Activated naive CD8-positive, alpha-beta T cell treated with anti-CD3 and anti-CD28 coated beads, Interleukin-2, amount 10 ng/mL, durations not matched to agents 7 days and 5 days (primary cell): ENCODE measurements around the gene GABARAPL2. TPM values are rescaled to one million over a fixed set of nuclear protein-coding genes. Genes with fewer than 3 reads are reported as not detected.

ENCODE experiments used
- ATAC-seq: fragments of 150-1000 bp; cut with Tn5 transposase; one replicate; pipeline ENCODE4 v1.10.0; 2021; ENCODE audit warnings: low read depth, moderate library complexity
- POLR2A ChIA-PET: fragments of 350-600 bp; sonication (Branson Sonifier 250); formaldehyde crosslinking; loops from one replicate; lab custom pipeline; 2021; ENCODE audit warnings: antibody characterized with exemption; lab: Charles Lee
- DNase-seq: peaks from one replicate; pipeline ENCODE4 v3.0.0; 2021
- H3K27ac Mint-ChIP-seq: one replicate; pipeline ENCODE4 v1.8.0; 2022; ENCODE audit warnings: mild to moderate bottlenecking, mixed read lengths
- H3K27me3 Mint-ChIP-seq: one replicate; pipeline ENCODE4 v1.8.0; 2022; ENCODE audit warnings: mild to moderate bottlenecking, moderate library complexity, mixed read lengths
- H3K36me3 Mint-ChIP-seq: one replicate; pipeline ENCODE4 v1.8.0; 2021; ENCODE audit warnings: mild to moderate bottlenecking, mixed read lengths
- H3K4me1 Mint-ChIP-seq: one replicate; pipeline ENCODE4 v1.8.0; 2021; ENCODE audit warnings: mixed read lengths
- H3K4me3 Mint-ChIP-seq: one replicate; pipeline ENCODE4 v1.8.0; 2022; ENCODE audit warnings: mild to moderate bottlenecking, moderate library complexity, mixed read lengths
- H3K9me3 Mint-ChIP-seq: one replicate; pipeline ENCODE4 v1.8.0; 2021; ENCODE audit warnings: mixed read lengths
- total RNA-seq, 2 experiments: library from RNA; stranded (reverse); gene quantifications; one replicate each; pipeline ENCODE4 v1.2.3, GENCODE V29; 2021

The GABARAPL2 gene
- 10 to 100 TPM; 71.6 to 72.9 TPM for total RNA-seq

GRCh38 chr16:75566040-75566757 lies at the start of gene GABARAPL2:
GABARAPL2 (plus strand) TSS chr16:75566379; CDS start chr16:75566487, 108 bp downstream.
- Mint-ChIP-seq H3K27ac (peak within 1 kb of the TSS; percentile 91), H3K36me3 (peaks cover 3% of the 10 kb centered on the region), H3K4me1 (peaks cover 18% of the 10 kb centered on the region), H3K9me3 (no peaks in the 10 kb centered on the region), H3K27me3 (peaks cover 19% of the 10 kb centered on the region), H3K4me3 (peak within 1 kb of the TSS; percentile 93)
- peak; percentile 76 for ATAC-seq
- POLR2A ChIA-PET: interaction anchor here (0.8 to 4.7 kb wide), 8 partner anchors 8 to 133 kb away, joined by 3 to 32 read pairs (median 6); partner anchors contain the start of genes ADAT1, CFDP1, KARS1 and TERF2IP
- DNase-seq: peak; percentile 98

- Mint-ChIP-seq H3K4me3 (no peak overlapping the region), H3K4me1 (peaks cover 8% of the 10 kb centered on the region), H3K27me3 (peaks cover 3% of the 10 kb centered on the region), H3K27ac (no peak overlapping the region), H3K9me3 (no peaks in the 10 kb centered on the region), H3K36me3 (no peaks in the 10 kb centered on the region)
- POLR2A ChIA-PET: interaction anchor here (1.2 kb wide), 1 partner anchor 37 kb away, joined by 4 read pairs; the partner anchor contains the start of gene TMEM231
- no peak for DNase-seq
- ATAC-seq: no peak
Observed at GRCh38 chr16:75519175-75519574, 47.0 kb upstream of the GABARAPL2 start.

- H3K27ac Mint-ChIP-seq: no peak overlapping the region
- no peaks in the 10 kb centered on the region for H3K36me3 Mint-ChIP-seq
- DNase-seq: no peak
- H3K4me3 Mint-ChIP-seq: no peak overlapping the region
- no peaks in the 10 kb centered on the region for H3K27me3 Mint-ChIP-seq
- no peaks in the 10 kb centered on the region for H3K9me3 Mint-ChIP-seq
- no peaks in the 10 kb centered on the region for H3K4me1 Mint-ChIP-seq
- no peak for ATAC-seq
- POLR2A ChIA-PET: no interaction called here
Observed at GRCh38 chr16:75526032-75526790, 40.0 kb upstream of the GABARAPL2 start.

GRCh38 chr16:75527825-75528299 lies 38.3 kb upstream of the GABARAPL2 start:
- Mint-ChIP-seq H3K9me3 (no peaks in the 10 kb centered on the region), H3K36me3 (no peaks in the 10 kb centered on the region), H3K27ac (no peak overlapping the region), H3K4me3 (no peak overlapping the region), H3K27me3 (no peaks in the 10 kb centered on the region), H3K4me1 (no peaks in the 10 kb centered on the region)
- POLR2A ChIA-PET: no interaction called here
- ATAC-seq (no peak), DNase-seq (no peak)

GRCh38 chr16:75529056-75529905 lies 36.9 kb upstream of the GABARAPL2 start:
- Mint-ChIP-seq H3K4me1 (no peaks in the 10 kb centered on the region), H3K36me3 (no peaks in the 10 kb centered on the region), H3K9me3 (no peaks in the 10 kb centered on the region), H3K4me3 (no peak overlapping the region), H3K27me3 (peaks cover 2% of the 10 kb centered on the region), H3K27ac (no peak overlapping the region)
- no peak for ATAC-seq
- no peak for DNase-seq
- POLR2A ChIA-PET: no interaction called here

GRCh38 chr16:75529959-75530358 lies 36.2 kb upstream of the GABARAPL2 start:
- POLR2A ChIA-PET: no interaction called here
- H3K27me3 Mint-ChIP-seq: peaks cover 2% of the 10 kb centered on the region
- no peak for ATAC-seq
- H3K36me3 Mint-ChIP-seq: no peaks in the 10 kb centered on the region
- H3K4me1 Mint-ChIP-seq: no peaks in the 10 kb centered on the region
- DNase-seq: no peak
- H3K27ac Mint-ChIP-seq: no peak overlapping the region
- no peaks in the 10 kb centered on the region for H3K9me3 Mint-ChIP-seq
- H3K4me3 Mint-ChIP-seq: no peak overlapping the region

GRCh38 chr16:75532142-75532765 lies 33.9 kb upstream of the GABARAPL2 start:
- Mint-ChIP-seq H3K27me3 (peaks cover 2% of the 10 kb centered on the region), H3K4me1 (no peaks in the 10 kb centered on the region), H3K9me3 (no peaks in the 10 kb centered on the region), H3K4me3 (no peak overlapping the region), H3K36me3 (no peaks in the 10 kb centered on the region), H3K27ac (no peak overlapping the region)
- no peak for DNase-seq
- no peak for ATAC-seq
- POLR2A ChIA-PET: no interaction called here

- Mint-ChIP-seq H3K4me3 (no peak overlapping the region), H3K4me1 (no peaks in the 10 kb centered on the region), H3K9me3 (no peaks in the 10 kb centered on the region), H3K27ac (no peak overlapping the region), H3K27me3 (peaks cover 2% of the 10 kb centered on the region), H3K36me3 (no peaks in the 10 kb centered on the region)
- no peak for DNase-seq
- no peak for ATAC-seq
- POLR2A ChIA-PET: no interaction called here
Observed at GRCh38 chr16:75532791-75533190, 33.4 kb upstream of the GABARAPL2 start.

- no peaks in the 10 kb centered on the region for H3K36me3 Mint-ChIP-seq
- ATAC-seq (no peak), DNase-seq (no peak)
- POLR2A ChIA-PET: interaction anchor here (0.5 kb wide), 1 partner anchor 11 kb away, joined by 4 read pairs; no protein-coding TSS in a partner anchor
- peaks cover 2% of the 10 kb centered on the region for H3K27me3 Mint-ChIP-seq
- H3K27ac Mint-ChIP-seq: no peak overlapping the region
- no peaks in the 10 kb centered on the region for H3K9me3 Mint-ChIP-seq
- H3K4me3 Mint-ChIP-seq: no peak overlapping the region
- H3K4me1 Mint-ChIP-seq: no peaks in the 10 kb centered on the region
Observed at GRCh38 chr16:75534560-75535205, 31.5 kb upstream of the GABARAPL2 start.

- no peaks in the 10 kb centered on the region for H3K4me1 Mint-ChIP-seq
- no peak for DNase-seq
- no peaks in the 10 kb centered on the region for H3K9me3 Mint-ChIP-seq
- no peak overlapping the region for H3K27ac Mint-ChIP-seq
- POLR2A ChIA-PET: interaction anchor here (0.5 kb wide), 1 partner anchor 11 kb away, joined by 4 read pairs; no protein-coding TSS in a partner anchor
- H3K36me3 Mint-ChIP-seq: no peaks in the 10 kb centered on the region
- ATAC-seq: no peak
- H3K27me3 Mint-ChIP-seq: peaks cover 2% of the 10 kb centered on the region
- no peak overlapping the region for H3K4me3 Mint-ChIP-seq
Observed at GRCh38 chr16:75535211-75535843, 30.9 kb upstream of the GABARAPL2 start.

GRCh38 chr16:75535901-75536300 lies 30.3 kb upstream of the GABARAPL2 start, which contains the start of gene CHST5:
CHST5 (minus strand) TSS chr16:75536108; CDS start chr16:75530384, 5,724 bp downstream.
- H3K27ac Mint-ChIP-seq: no peak within 1 kb of the TSS
- H3K4me3 Mint-ChIP-seq: no peak within 1 kb of the TSS
- H3K4me1 Mint-ChIP-seq: peaks cover 1% of the 10 kb centered on the region
- no peaks in the 10 kb centered on the region for H3K9me3 Mint-ChIP-seq
- POLR2A ChIA-PET: no interaction called here
- DNase-seq (no peak), ATAC-seq (no peak)
- H3K27me3 Mint-ChIP-seq: peaks cover 2% of the 10 kb centered on the region
- no peaks in the 10 kb centered on the region for H3K36me3 Mint-ChIP-seq

GRCh38 chr16:75537776-75538175 lies 28.4 kb upstream of the GABARAPL2 start:
- POLR2A ChIA-PET: no interaction called here
- Mint-ChIP-seq H3K4me1 (peaks cover 1% of the 10 kb centered on the region), H3K36me3 (no peaks in the 10 kb centered on the region), H3K4me3 (no peak overlapping the region), H3K27ac (no peak overlapping the region), H3K9me3 (no peaks in the 10 kb centered on the region), H3K27me3 (peaks cover 2% of the 10 kb centered on the region)
- DNase-seq (no peak), ATAC-seq (no peak)
